Thyroid gland (tissue), 4 donors: ENCODE measurements around the gene EZR. TPM values are rescaled to one million over a fixed set of nuclear protein-coding genes. Genes with fewer than 3 reads are reported as not detected.
"Not testable (repeated sequence)": the region's sequence is repeated elsewhere in the genome, so short reads cannot be mapped to it uniquely, and the experiment has no call there.

Experiments used
- DNase-seq, 2 donors: peaks; one replicate each; pipeline ENCODE4 v3.0.0-alpha.2; 2019
- H3K27ac ChIP-seq, 3 donors: fragments of 200-600 bp; sonication (generic); 1 replicate in 2 of 3; 2 replicates in 1 of 3; pipeline ENCODE4 v1.5.1; 2016 to 2019; ENCODE audit warnings: mild to moderate bottlenecking in 1 of 3, moderate library complexity in 1 of 3
- H3K27me3 ChIP-seq: fragments of 200-600 bp; sonication (generic); one replicate; pipeline ENCODE4 v1.5.1; 2019
- H3K36me3 ChIP-seq, 2 donors: fragments of 200-600 bp; sonication (generic); one replicate each; pipeline ENCODE4 v1.5.1; 2016 to 2019
- H3K4me1 ChIP-seq, 2 donors: fragments of 200-600 bp; sonication (generic); one replicate each; pipeline ENCODE4 v1.5.1; 2017 to 2019
- H3K4me3 ChIP-seq, 3 donors: fragments of 200-600 bp; sonication (generic); replicated peaks in 1 of 3; 1 replicate in 2 of 3; 2 replicates in 1 of 3; pipeline ENCODE4 v1.5.1; 2016; ENCODE audit warnings: mild to moderate bottlenecking in 1 of 3
- H3K9me3 ChIP-seq: fragments of 200-600 bp; sonication (generic); one replicate; pipeline ENCODE4 v1.5.1; 2017
- CTCF ChIP-seq, 6 experiments: fragments of 200-600 bp in 3 of 6; fragments of 450-650 bp in 3 of 6; sonication (generic) in 3 of 6; IDR thresholded peaks; one replicate each; pipeline ENCODE4 v1.5.1; 2016 to 2019; ENCODE audit warnings: antibody characterized with exemption in 6 of 6, mild to moderate bottlenecking in 2 of 6, inconsistent platforms in 1 of 6, moderate library complexity in 1 of 6
- POLR2A ChIP-seq, 2 donors: fragments of 450-650 bp; IDR thresholded peaks; one replicate each; pipeline ENCODE4 v1.6.1; 2017; ENCODE audit warnings: antibody characterized with exemption in 2 of 2, mild to moderate bottlenecking in 2 of 2, moderate library complexity in 1 of 2
- WGBS, 2 donors: methylation state at CpG; one replicate each; pipeline ENCODE4 v1.1.5; 2017; 5-methylcytosine and 5-hydroxymethylcytosine counted together
- intact Hi-C: fragments of 100-400 bp; cut with DNase I; formaldehyde crosslinking; loops from one replicate; pipeline ENCODE4 v1.15.1; 2023
- total RNA-seq, 4 donors: library from RNA; depleted of rRNA; stranded (reverse); fragments of >200 nt; gene quantifications; one replicate each; pipeline ENCODE4 v1.2.3, GENCODE V29; 2016

EZR gene
- total RNA-seq, 4 donors from 2014 or later, result 221 to 412 (median 339) TPM

GRCh38 chr6:158797331-158798310 is 21.5 kb downstream of the EZR start:
- Histone ChIP-seq H3K27me3 (no peaks in the 10 kb centered on the region), H3K4me3 (no peak overlapping the region), H3K27ac (peak overlapping the region; percentile 2 to 70 (median 67)), H3K36me3 (no peaks in the 10 kb centered on the region), H3K4me1 (peaks cover 62 to 82% of the 10 kb centered on the region in 2 donors), H3K9me3 (no peaks in the 10 kb centered on the region)
- 40 to 44% methylated on average over 3 of the region's 3 CpGs for WGBS, 2 donors
- intact Hi-C loops, result no loop called here
- DNase-seq, result peak in 1 of 2 donors; percentile 53
- no peak for TF ChIP-seq CTCF (IDR thresholded peaks at IDR 0.05)
- TF ChIP-seq POLR2A (IDR thresholded peaks at IDR 0.05), result no peak

GRCh38 chr6:158796353-158796752 is 22.8 kb downstream of the EZR start:
- 92 to 96% methylated on average over 3 of the region's 3 CpGs for WGBS, 2 donors
- Histone ChIP-seq H3K27ac (peak overlapping the region in 1 of 3 donors; percentile 67), H3K4me1 (peaks cover 65 to 80% of the 10 kb centered on the region in 2 donors)

GRCh38 chr6:158795516-158795915 is 23.7 kb downstream of the EZR start:
- no peak for DNase-seq
- H3K4me3 ChIP-seq, result no peak overlapping the region
- H3K36me3 ChIP-seq, result no peaks in the 10 kb centered on the region
- H3K9me3 ChIP-seq, result no peaks in the 10 kb centered on the region
- WGBS, 2 donors, result 85 to 91% methylated on average over 5 of the region's 5 CpGs
- H3K4me1 ChIP-seq, result peaks cover 68 to 77% of the 10 kb centered on the region in 2 donors
- H3K27me3 ChIP-seq, result no peaks in the 10 kb centered on the region
- no peak for TF ChIP-seq POLR2A (IDR thresholded peaks at IDR 0.05)
- TF ChIP-seq CTCF (IDR thresholded peaks at IDR 0.05), result no peak
- peak overlapping the region in 1 of 3 donors; percentile 67 for H3K27ac ChIP-seq
- intact Hi-C loops, result no loop called here

More at GRCh38 chr6:158796353-158796752, 22.8 kb downstream of the EZR start:
- H3K27me3 ChIP-seq, result no peaks in the 10 kb centered on the region
- DNase-seq, result no peak
- H3K36me3 ChIP-seq, result no peaks in the 10 kb centered on the region
- TF ChIP-seq CTCF (IDR thresholded peaks at IDR 0.05) (no peak), POLR2A (IDR thresholded peaks at IDR 0.05) (no peak)
- intact Hi-C loops, result no loop called here
- H3K4me3 ChIP-seq, result no peak overlapping the region
- no peaks in the 10 kb centered on the region for H3K9me3 ChIP-seq

GRCh38 chr6:158793432-158793831 is 25.7 kb downstream of the EZR start:
- WGBS, 2 donors, result 40 to 50% methylated on average over 1 of the region's 1 CpG
- no peak for DNase-seq
- H3K4me3 ChIP-seq, result no peak overlapping the region
- H3K9me3 ChIP-seq, result no peaks in the 10 kb centered on the region
- no peak overlapping the region for H3K27ac ChIP-seq
- H3K4me1 ChIP-seq, result peaks cover 61 to 71% of the 10 kb centered on the region in 2 donors
- TF ChIP-seq POLR2A (IDR thresholded peaks at IDR 0.05) (no peak), CTCF (IDR thresholded peaks at IDR 0.05) (peak in 4 of 6 experiments; percentile 12 to 34 (median 17))
- intact Hi-C loops, result no loop called here
- peaks cover 4% of the 10 kb centered on the region in 2 donors for H3K36me3 ChIP-seq
- no peaks in the 10 kb centered on the region for H3K27me3 ChIP-seq

GRCh38 chr6:158792505-158792904 is 26.7 kb downstream of the EZR start:
- intact Hi-C loops, H3K27ac ChIP-seq, H3K9me3 ChIP-seq, H3K4me3 ChIP-seq, H3K27me3 ChIP-seq, DNase-seq: not testable (repeated sequence)
- WGBS, 2 donors, result 84 to 87% methylated on average over 10 of the region's 10 CpGs
- Histone ChIP-seq H3K4me1 (peaks cover 53 to 63% of the 10 kb centered on the region in 2 donors), H3K36me3 (peaks cover 13% of the 10 kb centered on the region in 2 donors)
